GM12878 (cell line): ENCODE data around the gene KCNK13. TPM values are rescaled to one million over a fixed set of nuclear protein-coding genes. Genes with fewer than 3 reads are reported as not detected.

Experiments used
- ATAC-seq: fragments of 200-7000 bp; cut with Tn5 transposase; 3 replicates; pipeline ENCODE4 v1.9.1; 2020; ENCODE audit warnings: mild to moderate bottlenecking, moderate library complexity
- BruUV-seq: library from RNA; stranded (reverse); fragments of 400-500 nt; replicated peaks from 2 replicates; lab custom pipeline; 2021; lab: Mats Ljungman, UMichigan
- CTCF ChIA-PET: fragments of 300-600 bp; sonication (Branson Sonifier 250); formaldehyde crosslinking; extraction: SDS; loops from one replicate; lab custom pipeline; 2021; ENCODE audit warnings: inconsistent platforms; lab: Yijun Ruan, JAX
- POLR2A ChIA-PET: fragments of 350-600 bp; formaldehyde crosslinking; extraction: SDS; loops from one replicate; lab custom pipeline; 2021; ENCODE audit warnings: inconsistent platforms; lab: Charles Lee
- RAD21 ChIA-PET: fragments of 300-600 bp; sonication (Branson Sonifier 250); formaldehyde crosslinking; loops from one replicate; lab custom pipeline; 2023; ENCODE audit warnings: antibody characterized with exemption; ENCODE audit not compliant: unreplicated experiment; lab: Charles Lee
- SMC1A ChIA-PET: fragments of 300-600 bp; sonication (Branson Sonifier 250); formaldehyde crosslinking; loops from one replicate; lab custom pipeline; 2023; ENCODE audit not compliant: unreplicated experiment, uncharacterized antibody; lab: Charles Lee
- DNase-seq: peaks from one replicate; pipeline ENCODE4 v3.0.0-alpha.2; 2011; ENCODE audit warnings: low read depth, low spot score
- FAIRE-seq: peaks from 3 replicates; lab custom pipeline; 2011; peaks lifted over from hg19 to GRCh38; lab: Jason Lieb, UNC
- H2AFZ ChIP-seq: 2 replicates; pipeline ENCODE4 v1.6.0; 2011; ENCODE audit warnings: low read depth, low read length, control low read depth; ENCODE audit not compliant: control insufficient read depth
- H3K27ac ChIP-seq: 2 replicates; pipeline ENCODE4 v1.5.1; 2011; ENCODE audit warnings: control low read depth; ENCODE audit not compliant: control insufficient read depth, insufficient read depth
- H3K27me3 ChIP-seq, 2 experiments: replicated peaks in 1 of 2; 2 replicates each; pipeline versions ENCODE4 v1.6.0 to v1.6.1; 2011; ENCODE audit warnings: low read length in 1 of 2; ENCODE audit not compliant: control insufficient read depth in 2 of 2, insufficient read depth in 2 of 2
- H3K36me3 ChIP-seq, 2 experiments: 2 replicates each; pipeline ENCODE4 v1.5.1; 2011; ENCODE audit warnings: low read length in 1 of 2; ENCODE audit not compliant: control insufficient read depth in 2 of 2, insufficient read depth in 2 of 2
- H3K4me1 ChIP-seq: 2 replicates; pipeline ENCODE4 v1.6.1; 2011; ENCODE audit warnings: mild to moderate bottlenecking, low read length, moderate library complexity, mixed read lengths; ENCODE audit not compliant: control insufficient read depth, insufficient read depth
- H3K4me2 ChIP-seq: 2 replicates; pipeline ENCODE4 v1.6.0; 2011; ENCODE audit warnings: control low read depth; ENCODE audit not compliant: control insufficient read depth, insufficient read depth
- H3K4me3 ChIP-seq: fragments of 200-600 bp; sonication (generic); 2 replicates; pipeline ENCODE4 v1.5.1; 2016
- H3K79me2 ChIP-seq: 2 replicates; pipeline ENCODE4 v1.6.0; 2011; ENCODE audit warnings: low read length; ENCODE audit not compliant: control insufficient read depth, insufficient read depth
- H3K9ac ChIP-seq: 2 replicates; pipeline ENCODE4 v1.8.0; 2011; ENCODE audit warnings: low read length, control low read depth, mixed read lengths; ENCODE audit not compliant: control insufficient read depth, insufficient read depth
- H3K9me3 ChIP-seq: replicated peaks from 3 replicates; pipeline ENCODE4 v1.5.1; 2011; ENCODE audit warnings: mild to moderate bottlenecking, low read length; ENCODE audit not compliant: control insufficient read depth, insufficient read depth
- H4K20me1 ChIP-seq: 2 replicates; pipeline ENCODE4 v1.6.0; 2011; ENCODE audit not compliant: control insufficient read depth, insufficient read depth
- ATF2 ChIP-seq: IDR thresholded peaks from 2 replicates; pipeline ENCODE4 v1.6.1; 2012; ENCODE audit warnings: low read length, inconsistent platforms
- BMI1 ChIP-seq: fragments of 450-650 bp; IDR thresholded peaks from 2 replicates; pipeline ENCODE4 v1.6.1; 2016; ENCODE audit warnings: mild to moderate bottlenecking, moderate library complexity, borderline replicate concordance
- CEBPB ChIP-seq, 2 experiments: fragments of 150-350 bp in 1 of 2; IDR thresholded peaks; 2 replicates each; pipeline ENCODE4 v1.6.1; 2012 to 2014; ENCODE audit warnings: low read depth in 2 of 2, low read length in 2 of 2, borderline replicate concordance in 1 of 2, inconsistent platforms in 1 of 2
- EED ChIP-seq: sonication (generic); IDR thresholded peaks from 2 replicates; pipeline ENCODE4 v1.6.1; 2016; ENCODE audit warnings: antibody characterized with exemption, low read depth
- FOXM1 ChIP-seq: IDR thresholded peaks from 2 replicates; pipeline ENCODE4 v1.6.1; 2012; ENCODE audit warnings: low read depth, mild to moderate bottlenecking, inconsistent platforms, low read length, moderate library complexity
- MTA2 ChIP-seq: fragments of 450-650 bp; IDR thresholded peaks from 2 replicates; pipeline ENCODE4 v1.6.1; 2016; ENCODE audit warnings: low read depth, mild to moderate bottlenecking, moderate library complexity
- MYC ChIP-seq: IDR thresholded peaks from 2 replicates; pipeline ENCODE4 v1.6.1; 2011; ENCODE audit warnings: mild to moderate bottlenecking, low read length, moderate library complexity, inconsistent platforms; ENCODE audit not compliant: insufficient read depth, insufficient replicate concordance, insufficient read length, severe bottlenecking
- SREBF1 ChIP-seq: IDR thresholded peaks from 2 replicates; pipeline ENCODE4 v1.6.1; 2012; ENCODE audit warnings: mild to moderate bottlenecking, low read length
- TAF1 ChIP-seq: IDR thresholded peaks from 2 replicates; pipeline ENCODE4 v1.6.1; 2011; ENCODE audit warnings: mild to moderate bottlenecking, low read depth, low read length, borderline replicate concordance
- ZSCAN29 ChIP-seq: fragments of 450-650 bp; IDR thresholded peaks from 2 replicates; pipeline ENCODE4 v1.6.1; 2017; ENCODE audit warnings: mild to moderate bottlenecking, moderate library complexity
- WGBS: methylation state at CpG from one replicate; pipeline ENCODE4 v1.1.6; 2016; ENCODE audit warnings: low lambda C conversion rate; ENCODE audit not compliant: insufficient replicate concordance, insufficient coverage; ENCODE audit errors: missing lambda C conversion rate; 5-methylcytosine and 5-hydroxymethylcytosine counted together
- in situ Hi-C: fragments of 300-500 bp; cut with MboI; formaldehyde crosslinking; loops from 9 replicates; pipeline ENCODE4 v1.14.3; 2018; ENCODE audit warnings: mixed read lengths
- intact Hi-C: fragments of 100-400 bp; cut with micrococcal nuclease; formaldehyde crosslinking; loops from one replicate; pipeline ENCODE4 v1.14.2; 2022; ENCODE audit not compliant: unreplicated experiment
- polyA plus RNA-seq, 11 experiments: library from polyadenylated mRNA; depleted of rRNA in 4 of 11; unstranded in 6 of 11; stranded (reverse) in 5 of 11; fragments of >200 nt; fragmentation: Nextera tagmentation in 4 of 11; fragmentation: Illumina TruSeq in 1 of 11; extraction: Ambion mirVana in 4 of 11; extraction: Trizol in 1 of 11; gene quantifications; 1 replicate in 1 of 11; 2 replicates in 10 of 11; pipeline versions ENCODE4 v1.2.1 to v1.2.3, GENCODE V29; 2011 to 2016; ENCODE audit warnings: inconsistent platforms in 2 of 11, missing spikeins in 2 of 11, low read depth in 1 of 11
- total RNA-seq, 4 experiments: library from RNA; depleted of rRNA in 3 of 4; stranded (reverse); fragments of >200 nt in 3 of 4; fragmentation: Illumina TruSeq in 1 of 4; extraction: Trizol in 1 of 4; gene quantifications; 2 replicates each; pipeline versions ENCODE4 v1.2.1 to v1.2.3, GENCODE V29; 2013 to 2021
- TF ChIP-seq, protein P1 (sequence below): IDR thresholded peaks from 2 replicates; pipeline ENCODE4 v1.6.1; 2011; ENCODE audit warnings: borderline replicate concordance, low read depth, mild to moderate bottlenecking, moderate library complexity, low read length; ENCODE audit not compliant: insufficient read depth, poor library complexity, severe bottlenecking
- TF ChIP-seq, protein P2 (sequence below): fragments of 450-650 bp; IDR thresholded peaks from 2 replicates; pipeline ENCODE4 v1.6.1; 2016; ENCODE audit warnings: mild to moderate bottlenecking

Gene KCNK13
- total and polyA plus RNA-seq, 10 of the 15 experiments (the other 5 are each of a cell fraction or from before 2014, with no cell fraction given): not detected

GRCh38 chr14:90105756-90106155, 44.0 kb downstream of the KCNK13 start:
- H3K27me3 ChIP-seq: no peaks in the 10 kb centered on the region; a peak in 1 of 4 replicates
- no TSS peak for BruUV-seq
- POLR2A ChIA-PET: no interaction called here
- H3K27ac ChIP-seq: no peak overlapping the region
- no peak for DNase-seq
- ATAC-seq: no peak
- no peaks in the 10 kb centered on the region for H3K79me2 ChIP-seq
- H4K20me1 ChIP-seq: no peaks in the 10 kb centered on the region
- TF ChIP-seq SREBF1 (no peak), MYC (no peak), CEBPB (IDR thresholded peaks at IDR 0.05; ENCODE audit: borderline replicate concordance in 1 of 2, low read depth in 2 of 2, low read length in 2 of 2) (no peak), EED (no peak), MTA2 (no peak), TAF1 (no peak), FOXM1 (no peak), ZSCAN29 (no peak), BMI1 (no peak), ATF2 (no peak)
- TF ChIP-seq, protein P1, sequence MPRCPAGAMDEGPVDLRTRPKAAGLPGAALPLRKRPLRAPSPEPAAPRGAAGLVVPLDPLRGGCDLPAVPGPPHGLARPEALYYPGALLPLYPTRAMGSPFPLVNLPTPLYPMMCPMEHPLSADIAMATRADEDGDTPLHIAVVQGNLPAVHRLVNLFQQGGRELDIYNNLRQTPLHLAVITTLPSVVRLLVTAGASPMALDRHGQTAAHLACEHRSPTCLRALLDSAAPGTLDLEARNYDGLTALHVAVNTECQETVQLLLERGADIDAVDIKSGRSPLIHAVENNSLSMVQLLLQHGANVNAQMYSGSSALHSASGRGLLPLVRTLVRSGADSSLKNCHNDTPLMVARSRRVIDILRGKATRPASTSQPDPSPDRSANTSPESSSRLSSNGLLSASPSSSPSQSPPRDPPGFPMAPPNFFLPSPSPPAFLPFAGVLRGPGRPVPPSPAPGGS: no peak
- TF ChIP-seq, protein P2, sequence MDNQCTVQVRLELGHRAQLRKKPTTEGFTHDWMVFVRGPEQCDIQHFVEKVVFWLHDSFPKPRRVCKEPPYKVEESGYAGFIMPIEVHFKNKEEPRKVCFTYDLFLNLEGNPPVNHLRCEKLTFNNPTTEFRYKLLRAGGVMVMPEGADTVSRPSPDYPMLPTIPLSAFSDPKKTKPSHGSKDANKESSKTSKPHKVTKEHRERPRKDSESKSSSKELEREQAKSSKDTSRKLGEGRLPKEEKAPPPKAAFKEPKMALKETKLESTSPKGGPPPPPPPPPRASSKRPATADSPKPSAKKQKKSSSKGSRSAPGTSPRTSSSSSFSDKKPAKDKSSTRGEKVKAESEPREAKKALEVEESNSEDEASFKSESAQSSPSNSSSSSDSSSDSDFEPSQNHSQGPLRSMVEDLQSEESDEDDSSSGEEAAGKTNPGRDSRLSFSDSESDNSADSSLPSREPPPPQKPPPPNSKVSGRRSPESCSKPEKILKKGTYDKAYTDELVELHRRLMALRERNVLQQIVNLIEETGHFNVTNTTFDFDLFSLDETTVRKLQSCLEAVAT: no peak
- H3K9me3 ChIP-seq: no peaks in the 10 kb centered on the region
- intact Hi-C loops (no loop called here), in situ Hi-C loops (no loop called here)
- WGBS: 65% methylated on average over 4 of the region's 4 CpGs
- H3K4me2 ChIP-seq: no peak overlapping the region
- CTCF ChIA-PET: no interaction called here
- no peak overlapping the region for H2AFZ ChIP-seq
- H3K4me3 ChIP-seq: no peak overlapping the region
- no peaks in the 10 kb centered on the region for H3K4me1 ChIP-seq
- H3K36me3 ChIP-seq: no peaks in the 10 kb centered on the region
- FAIRE-seq: no peak
- no peak overlapping the region for H3K9ac ChIP-seq
- RAD21 ChIA-PET: no interaction called here
- SMC1A ChIA-PET: no interaction called here
